A673 (cell line): ENCODE data around the gene B3GNT7. TPM values are rescaled to one million over a fixed set of nuclear protein-coding genes. Genes with fewer than 3 reads are reported as not detected.

Experiments used
- BruUV-seq: library from RNA; stranded (reverse); fragments of 400-500 nt; replicated peaks from 2 replicates; lab custom pipeline; 2021; lab: Mats Ljungman, UMichigan
- CTCF ChIA-PET: fragments of 300-600 bp; sonication (Branson Sonifier 250); formaldehyde crosslinking; loops from one replicate; lab custom pipeline; 2022; ENCODE audit warnings: antibody characterized with exemption; lab: Charles Lee
- POLR2A ChIA-PET: fragments of 300-600 bp; sonication (Branson Sonifier 250); formaldehyde crosslinking; loops from one replicate; lab custom pipeline; 2022; ENCODE audit warnings: antibody characterized with exemption; ENCODE audit not compliant: low non-redundant PET; lab: Charles Lee
- DNase-seq: peaks from one replicate; pipeline ENCODE4 v3.0.0-alpha.2; 2015; ENCODE audit warnings: low spot score
- H3K27ac ChIP-seq: fragments of 200-600 bp; sonication (generic); 2 replicates; pipeline ENCODE4 v1.5.1; 2016; ENCODE audit warnings: mixed run types, low read depth, mild to moderate bottlenecking, mixed read lengths, antibody characterized with exemption, low read length; ENCODE audit not compliant: poor library complexity, severe bottlenecking
- H3K27me3 ChIP-seq: fragments of 200-600 bp; sonication (generic); replicated peaks from 2 replicates; pipeline ENCODE4 v1.6.1; 2017; ENCODE audit warnings: mixed run types, low read depth, mild to moderate bottlenecking, mixed read lengths, antibody characterized with exemption, low read length; ENCODE audit not compliant: insufficient read depth, poor library complexity
- H3K36me3 ChIP-seq: fragments of 200-600 bp; sonication (generic); 2 replicates; pipeline ENCODE4 v1.6.1; 2016; ENCODE audit warnings: mixed run types, mild to moderate bottlenecking, mixed read lengths, antibody characterized with exemption, low read length; ENCODE audit not compliant: insufficient read depth, poor library complexity, severe bottlenecking
- H3K4me1 ChIP-seq: fragments of 200-600 bp; sonication (generic); 2 replicates; pipeline ENCODE4 v1.6.1; 2017; ENCODE audit warnings: mixed run types, mild to moderate bottlenecking, mixed read lengths, antibody characterized with exemption, low read length; ENCODE audit not compliant: insufficient read depth, poor library complexity, severe bottlenecking
- H3K4me3 ChIP-seq: fragments of 200-600 bp; sonication (generic); 2 replicates; pipeline ENCODE4 v1.5.1; 2016; ENCODE audit warnings: low read depth, mixed run types, mild to moderate bottlenecking, mixed read lengths, low read length; ENCODE audit not compliant: poor library complexity, severe bottlenecking
- H3K9me3 ChIP-seq: fragments of 200-600 bp; sonication (generic); 2 replicates; pipeline ENCODE4 v1.6.1; 2016; ENCODE audit warnings: mixed run types, low read depth, mild to moderate bottlenecking, mixed read lengths, antibody characterized with exemption, low read length; ENCODE audit not compliant: poor library complexity, severe bottlenecking
- EZH2 ChIP-seq: fragments of 200-600 bp; sonication (generic); IDR thresholded peaks from 2 replicates; pipeline ENCODE4 v1.6.1; 2017; ENCODE audit warnings: borderline replicate concordance, low read depth, mild to moderate bottlenecking, mixed read lengths, antibody characterized with exemption, low read length; ENCODE audit not compliant: poor library complexity, severe bottlenecking
- intact Hi-C: fragments of 100-400 bp; cut with micrococcal nuclease; formaldehyde crosslinking; loops from one replicate; pipeline ENCODE4 v1.10.0; 2022; ENCODE audit not compliant: unreplicated experiment
- total RNA-seq: library from RNA; stranded (reverse); gene quantifications from 2 replicates; pipeline ENCODE4 v1.2.3, GENCODE V29; 2021
- TF ChIP-seq, protein P1 (sequence below): fragments of 300-800, 200-600 bp; sonication (generic); conservative IDR thresholded peaks from 2 replicates; pipeline ENCODE4 v1.5.1; 2017; ENCODE audit warnings: low read depth, mild to moderate bottlenecking, antibody characterized with exemption, low read length, moderate library complexity, mixed read lengths

B3GNT7 gene
- total RNA-seq, 1 experiment from 2014 or later, result not detected

- no peaks in the 10 kb centered on the region for H3K27me3 ChIP-seq
- CTCF ChIA-PET, result no interaction called here
- POLR2A ChIA-PET, result no interaction called here
- no peaks in the 10 kb centered on the region for H3K4me1 ChIP-seq
- H3K27ac ChIP-seq, result no peak overlapping the region
- H3K4me3 ChIP-seq, result no peak overlapping the region
- intact Hi-C loops, result no loop called here
- no peak for DNase-seq
- H3K36me3 ChIP-seq, result no peaks in the 10 kb centered on the region
- no peaks in the 10 kb centered on the region for H3K9me3 ChIP-seq
- TF ChIP-seq EZH2, result no peak
- TF ChIP-seq, protein P1, sequence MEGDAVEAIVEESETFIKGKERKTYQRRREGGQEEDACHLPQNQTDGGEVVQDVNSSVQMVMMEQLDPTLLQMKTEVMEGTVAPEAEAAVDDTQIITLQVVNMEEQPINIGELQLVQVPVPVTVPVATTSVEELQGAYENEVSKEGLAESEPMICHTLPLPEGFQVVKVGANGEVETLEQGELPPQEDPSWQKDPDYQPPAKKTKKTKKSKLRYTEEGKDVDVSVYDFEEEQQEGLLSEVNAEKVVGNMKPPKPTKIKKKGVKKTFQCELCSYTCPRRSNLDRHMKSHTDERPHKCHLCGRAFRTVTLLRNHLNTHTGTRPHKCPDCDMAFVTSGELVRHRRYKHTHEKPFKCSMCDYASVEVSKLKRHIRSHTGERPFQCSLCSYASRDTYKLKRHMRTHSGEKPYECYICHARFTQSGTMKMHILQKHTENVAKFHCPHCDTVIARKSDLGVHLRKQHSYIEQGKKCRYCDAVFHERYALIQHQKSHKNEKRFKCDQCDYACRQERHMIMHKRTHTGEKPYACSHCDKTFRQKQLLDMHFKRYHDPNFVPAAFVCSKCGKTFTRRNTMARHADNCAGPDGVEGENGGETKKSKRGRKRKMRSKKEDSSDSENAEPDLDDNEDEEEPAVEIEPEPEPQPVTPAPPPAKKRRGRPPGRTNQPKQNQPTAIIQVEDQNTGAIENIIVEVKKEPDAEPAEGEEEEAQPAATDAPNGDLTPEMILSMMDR, result no peak
- no TSS peak for BruUV-seq
These were observed 28.3 kb upstream of the B3GNT7 start for GRCh38 chr2:231367178-231367577.

- no peak overlapping the region for H3K4me3 ChIP-seq
- no peaks in the 10 kb centered on the region for H3K27me3 ChIP-seq
- DNase-seq, result no peak
- no peaks in the 10 kb centered on the region for H3K36me3 ChIP-seq
- H3K27ac ChIP-seq, result no peak overlapping the region
- ChIA-PET CTCF (no interaction called here), POLR2A (no interaction called here)
- no peaks in the 10 kb centered on the region for H3K4me1 ChIP-seq
- TF ChIP-seq EZH2, result no peak
- TF ChIP-seq, protein P1, result no peak
- H3K9me3 ChIP-seq, result no peaks in the 10 kb centered on the region
- intact Hi-C loops, result no loop called here
- no TSS peak for BruUV-seq
These were observed 25.7 kb upstream of the B3GNT7 start for GRCh38 chr2:231369580-231370428.

DNA sequence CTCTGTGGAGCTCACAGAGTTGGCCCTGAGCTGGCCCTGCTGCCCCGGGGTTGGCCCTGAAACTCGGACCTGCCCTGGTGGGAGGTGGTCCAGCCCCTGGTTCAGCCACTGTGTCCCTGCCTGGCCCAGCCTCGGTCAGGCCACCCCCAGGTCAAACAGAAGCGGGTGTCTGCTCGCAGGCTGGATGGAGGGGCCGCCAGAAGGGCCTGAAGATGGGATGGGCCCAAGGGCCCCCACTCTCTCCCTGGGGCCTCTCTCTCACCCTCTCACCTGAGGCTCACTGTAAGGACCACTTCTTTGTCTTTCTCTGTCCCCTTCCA lies 25.1 kb upstream of the B3GNT7 start:
- ChIA-PET POLR2A (no interaction called here), CTCF (no interaction called here)
- H3K27ac ChIP-seq, result no peak overlapping the region
- no peaks in the 10 kb centered on the region for H3K4me1 ChIP-seq
- H3K4me3 ChIP-seq, result no peak overlapping the region
- intact Hi-C loops, result no loop called here
- DNase-seq, result no peak
- TF ChIP-seq, protein P1, result no peak
- no peak for TF ChIP-seq EZH2
- H3K36me3 ChIP-seq, result no peaks in the 10 kb centered on the region
- no peaks in the 10 kb centered on the region for H3K9me3 ChIP-seq
- H3K27me3 ChIP-seq, result no peaks in the 10 kb centered on the region
- no TSS peak for BruUV-seq
